HFFc6 (cell line): ENCODE data around the gene IMMP2L. TPM values are rescaled to one million over a fixed set of nuclear protein-coding genes. Genes with fewer than 3 reads are reported as not detected.
"Not testable (repeated sequence)": the region's sequence is repeated elsewhere in the genome, so short reads cannot be mapped to it uniquely, and the experiment has no call there.

ENCODE experiments used
- DNase-seq: peaks from one replicate; pipeline ENCODE4 v3.0.0-alpha.2; 2018
- H3K27ac Mint-ChIP-seq: 2 replicates; pipeline ENCODE4 v1.8.0; 2020; ENCODE audit warnings: mild to moderate bottlenecking, mixed read lengths
- H3K27me3 Mint-ChIP-seq: 2 replicates; pipeline ENCODE4 v1.8.0; 2021; ENCODE audit warnings: mild to moderate bottlenecking, moderate library complexity, mixed read lengths; ENCODE audit not compliant: insufficient read depth
- H3K36me3 Mint-ChIP-seq: 2 replicates; pipeline ENCODE4 v1.8.0; 2021; ENCODE audit warnings: low read depth, mixed read lengths
- H3K4me1 Mint-ChIP-seq: 2 replicates; pipeline ENCODE4 v1.8.0; 2020; ENCODE audit warnings: low read depth, mixed read lengths
- H3K4me3 Mint-ChIP-seq: 2 replicates; pipeline ENCODE4 v1.8.0; 2020; ENCODE audit warnings: mild to moderate bottlenecking, moderate library complexity, mixed read lengths
- H3K9me3 Mint-ChIP-seq: 2 replicates; pipeline ENCODE4 v1.8.0; 2020; ENCODE audit warnings: mild to moderate bottlenecking, mixed read lengths
- total RNA-seq, 6 experiments: library from RNA; stranded (reverse); fragmentation: NEBNext Ultra II Directional; extraction: Animal tissue kit (Norgen Biotek cat#: 25700); gene quantifications; 2 replicates in 1 of 6; 3 replicates in 5 of 6; pipeline ENCODE4 v1.2.3, GENCODE V29; 2021
- TF ChIP-seq, protein P1 (sequence below): fragments of 200-600 bp; sonication (generic); IDR thresholded peaks from 2 replicates; pipeline ENCODE4 v1.5.0; 2021; ENCODE audit warnings: antibody characterized with exemption, mild to moderate bottlenecking

Gene IMMP2L
- total RNA-seq, 6 experiments from 2014 or later = 7.2 to 13.6 (median 10.1) TPM

DNA sequence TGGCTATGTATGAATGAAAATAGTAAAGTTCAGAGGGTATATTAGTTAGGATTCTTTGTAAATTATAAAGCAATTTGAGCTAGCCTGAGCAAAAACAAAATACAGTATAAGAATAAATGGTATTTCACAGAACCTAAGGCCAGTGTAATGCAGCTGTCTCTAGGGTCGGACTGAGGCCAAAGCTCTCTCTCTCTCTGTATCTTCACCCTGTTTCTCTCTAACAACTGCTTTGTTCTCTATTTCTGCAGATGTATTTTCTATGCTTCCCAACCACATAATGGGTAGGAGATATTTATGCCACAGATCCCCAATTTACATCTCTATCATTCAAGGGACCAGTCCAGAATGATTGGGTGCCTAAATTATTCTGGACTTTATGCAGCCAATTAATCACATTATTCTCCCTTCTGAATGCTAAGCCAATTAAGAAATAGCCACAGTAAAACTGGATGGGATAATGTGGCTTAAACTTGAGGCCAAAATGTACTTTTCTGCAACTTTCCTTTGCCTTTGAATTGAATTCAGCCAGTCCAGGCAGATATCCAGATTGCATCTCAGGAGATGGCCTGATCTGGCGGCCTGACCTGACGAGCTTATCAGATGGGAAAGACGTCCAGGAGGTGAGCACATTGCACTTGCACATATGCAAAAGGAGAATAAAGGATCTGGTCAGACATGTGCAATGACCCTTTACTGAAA lies 24.6 kb upstream of the IMMP2L start:
- Mint-ChIP-seq H3K27me3 (no peaks in the 10 kb centered on the region), H3K36me3 (no peaks in the 10 kb centered on the region), H3K9me3 (no peaks in the 10 kb centered on the region), H3K4me3 (no peak overlapping the region), H3K4me1 (peaks cover 12% of the 10 kb centered on the region; the same call in 1 of the 2 replicates), H3K27ac (no peak overlapping the region)
- no peak for DNase-seq
- TF ChIP-seq, protein P1, sequence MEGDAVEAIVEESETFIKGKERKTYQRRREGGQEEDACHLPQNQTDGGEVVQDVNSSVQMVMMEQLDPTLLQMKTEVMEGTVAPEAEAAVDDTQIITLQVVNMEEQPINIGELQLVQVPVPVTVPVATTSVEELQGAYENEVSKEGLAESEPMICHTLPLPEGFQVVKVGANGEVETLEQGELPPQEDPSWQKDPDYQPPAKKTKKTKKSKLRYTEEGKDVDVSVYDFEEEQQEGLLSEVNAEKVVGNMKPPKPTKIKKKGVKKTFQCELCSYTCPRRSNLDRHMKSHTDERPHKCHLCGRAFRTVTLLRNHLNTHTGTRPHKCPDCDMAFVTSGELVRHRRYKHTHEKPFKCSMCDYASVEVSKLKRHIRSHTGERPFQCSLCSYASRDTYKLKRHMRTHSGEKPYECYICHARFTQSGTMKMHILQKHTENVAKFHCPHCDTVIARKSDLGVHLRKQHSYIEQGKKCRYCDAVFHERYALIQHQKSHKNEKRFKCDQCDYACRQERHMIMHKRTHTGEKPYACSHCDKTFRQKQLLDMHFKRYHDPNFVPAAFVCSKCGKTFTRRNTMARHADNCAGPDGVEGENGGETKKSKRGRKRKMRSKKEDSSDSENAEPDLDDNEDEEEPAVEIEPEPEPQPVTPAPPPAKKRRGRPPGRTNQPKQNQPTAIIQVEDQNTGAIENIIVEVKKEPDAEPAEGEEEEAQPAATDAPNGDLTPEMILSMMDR = no peak

DNA sequence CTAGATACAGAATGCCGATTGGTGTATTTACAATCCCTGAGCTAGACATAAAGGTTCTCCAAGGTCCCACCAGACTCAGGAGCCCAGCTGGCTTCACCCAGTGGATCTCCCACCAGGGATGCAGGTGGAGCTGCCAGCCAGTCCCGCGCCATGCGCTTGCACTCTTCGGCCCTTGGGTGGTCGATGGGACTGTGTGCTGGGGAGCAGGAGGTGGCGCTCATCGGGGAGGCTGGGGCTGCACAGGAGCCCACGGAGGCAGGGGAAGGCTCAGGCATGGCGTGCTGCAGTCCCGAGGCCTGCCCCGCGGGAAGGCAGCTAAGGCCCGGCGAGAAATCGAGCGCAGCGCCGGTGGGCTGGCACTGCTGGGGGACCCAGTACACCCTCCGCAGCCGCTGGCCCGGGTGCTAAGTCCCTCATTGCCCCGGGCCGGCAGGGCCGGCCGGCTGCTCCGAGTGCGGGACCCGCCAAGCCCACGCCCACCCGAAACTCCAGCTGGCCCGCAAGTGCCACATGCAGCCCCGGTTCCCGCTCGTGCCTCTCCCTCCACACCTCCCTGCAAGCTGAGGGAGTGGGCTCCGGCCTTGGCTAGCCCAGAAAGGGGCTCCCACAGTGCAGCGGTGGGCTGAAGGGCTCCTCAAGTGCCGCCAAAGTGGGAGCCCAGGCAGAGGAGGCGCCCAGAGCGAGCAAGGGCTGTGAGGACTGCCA lies 19.6 kb upstream of the IMMP2L start:
- H3K4me3 Mint-ChIP-seq, H3K9me3 Mint-ChIP-seq, H3K27me3 Mint-ChIP-seq, H3K36me3 Mint-ChIP-seq, H3K27ac Mint-ChIP-seq, DNase-seq, H3K4me1 Mint-ChIP-seq: not testable (repeated sequence)

DNA sequence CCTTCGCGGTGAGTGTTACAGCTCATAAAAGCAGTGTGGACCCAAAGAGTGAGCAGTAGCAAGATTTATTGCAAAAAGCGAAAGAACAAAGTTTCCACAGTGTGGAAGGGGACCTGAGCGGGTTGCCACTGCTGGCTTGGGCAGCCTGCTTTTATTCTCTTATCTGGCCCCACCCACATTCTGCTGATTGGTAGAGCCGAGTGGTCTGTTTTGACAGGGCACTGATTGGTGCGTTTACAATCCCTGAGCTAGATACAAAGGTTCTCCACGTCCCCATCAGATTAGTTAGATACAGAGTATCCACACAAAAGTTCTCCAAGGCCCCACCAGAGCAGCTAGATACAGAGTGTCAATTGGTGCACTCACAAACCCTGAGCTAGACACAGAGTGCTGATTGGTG lies 18.9 kb upstream of the IMMP2L start:
- H3K27me3 Mint-ChIP-seq, H3K4me1 Mint-ChIP-seq, H3K9me3 Mint-ChIP-seq, H3K4me3 Mint-ChIP-seq, H3K36me3 Mint-ChIP-seq, H3K27ac Mint-ChIP-seq, DNase-seq: not testable (repeated sequence)

DNA sequence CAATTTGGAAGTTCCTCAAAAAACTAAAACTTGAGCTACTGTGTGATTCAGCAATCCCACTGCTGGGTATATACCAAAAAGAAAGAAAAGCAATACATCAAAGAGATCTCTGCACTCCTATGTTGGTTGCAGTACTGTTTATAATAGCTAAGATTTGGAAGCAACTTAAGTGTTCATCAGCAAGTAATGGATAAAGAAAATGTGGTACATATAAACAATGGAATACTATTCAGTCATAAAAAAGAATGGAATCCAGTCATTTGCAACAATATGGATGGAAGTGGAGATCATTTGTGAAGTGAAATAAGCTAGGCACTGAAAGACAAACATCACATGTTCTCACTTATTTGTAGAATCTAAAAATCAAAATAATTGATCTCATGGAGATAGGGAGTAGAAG lies 16.5 kb upstream of the IMMP2L start:
- Mint-ChIP-seq H3K4me3 (no peak overlapping the region), H3K27ac (no peak overlapping the region), H3K27me3 (no peaks in the 10 kb centered on the region), H3K9me3 (no peaks in the 10 kb centered on the region; the same call in 1 of the 2 replicates), H3K36me3 (no peaks in the 10 kb centered on the region), H3K4me1 (no peaks in the 10 kb centered on the region)
- DNase-seq = no peak
- TF ChIP-seq, protein P1 = no peak

DNA sequence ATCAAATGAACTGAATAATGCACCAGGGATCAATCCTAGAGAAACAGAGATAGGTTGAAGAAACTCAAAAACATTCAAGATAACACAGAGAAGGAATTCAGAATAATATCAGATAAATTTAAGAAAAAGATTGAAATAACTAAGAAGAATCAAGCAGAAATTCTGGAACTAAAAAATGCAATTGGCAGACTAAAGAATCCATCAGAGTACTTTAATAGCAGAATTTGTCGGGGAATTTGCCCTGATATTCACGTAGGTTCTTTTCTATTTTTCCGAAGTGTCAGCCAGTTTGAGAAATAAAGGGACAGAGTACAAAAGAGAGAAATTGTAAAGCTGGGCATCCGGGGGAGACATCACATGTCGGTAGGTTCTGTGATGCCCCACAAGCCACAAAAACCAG lies 9.4 kb upstream of the IMMP2L start:
- Mint-ChIP-seq H3K36me3 (peaks cover 9% of the 10 kb centered on the region), H3K27me3 (peaks cover 12% of the 10 kb centered on the region), H3K4me1 (no peaks in the 10 kb centered on the region), H3K9me3 (peaks cover 11% of the 10 kb centered on the region), H3K4me3 (no peak overlapping the region), H3K27ac (no peak overlapping the region)
- TF ChIP-seq, protein P1 = no peak
- no peak for DNase-seq

DNA sequence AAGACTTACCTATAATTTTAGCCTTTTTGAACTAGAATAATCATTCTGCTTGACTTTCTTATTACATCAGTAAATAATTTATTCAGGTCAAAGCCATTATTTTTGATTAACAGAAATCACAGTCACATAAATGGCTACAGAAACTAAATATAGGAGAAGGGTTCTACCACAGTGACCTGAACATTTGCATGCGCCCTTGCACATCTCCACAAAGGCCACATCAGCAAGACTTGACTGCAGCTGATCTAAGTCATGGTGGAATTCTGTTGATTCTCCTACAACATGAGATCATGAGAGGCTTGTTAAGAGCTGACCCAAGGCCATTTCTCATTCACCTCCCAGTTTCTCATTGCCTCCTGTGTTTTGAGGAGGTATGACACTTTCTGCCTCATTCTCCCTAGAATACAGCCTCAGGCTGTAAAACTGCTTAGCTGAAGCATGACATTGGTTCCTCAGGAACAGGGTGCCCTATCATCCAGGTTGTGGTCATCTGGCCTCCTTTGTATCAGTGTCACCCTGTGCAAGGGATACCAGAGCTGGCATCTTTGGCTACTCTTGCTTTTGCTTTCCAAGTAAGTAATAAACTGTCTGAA lies 6.7 kb upstream of the IMMP2L start:
- Mint-ChIP-seq H3K27ac (no peak overlapping the region), H3K4me3 (no peak overlapping the region), H3K9me3 (peaks cover 11% of the 10 kb centered on the region), H3K27me3 (peaks cover 12% of the 10 kb centered on the region), H3K36me3 (peaks cover 9% of the 10 kb centered on the region), H3K4me1 (no peaks in the 10 kb centered on the region)
- DNase-seq = no peak
- TF ChIP-seq, protein P1 = no peak
